DMS 273 treated with DMSO at 0.1 percent for 48 hours (cell line): ENCODE results near the gene CYP11A1.
A peak's percentile ranks its signal among the peaks of the same experiment; 100 is the strongest.

Experiments used
- DNase-seq: peaks from one replicate; lab custom pipeline; 2025; lab: John Stamatoyannopoulos, UW

Gene CYP11A1

DNA sequence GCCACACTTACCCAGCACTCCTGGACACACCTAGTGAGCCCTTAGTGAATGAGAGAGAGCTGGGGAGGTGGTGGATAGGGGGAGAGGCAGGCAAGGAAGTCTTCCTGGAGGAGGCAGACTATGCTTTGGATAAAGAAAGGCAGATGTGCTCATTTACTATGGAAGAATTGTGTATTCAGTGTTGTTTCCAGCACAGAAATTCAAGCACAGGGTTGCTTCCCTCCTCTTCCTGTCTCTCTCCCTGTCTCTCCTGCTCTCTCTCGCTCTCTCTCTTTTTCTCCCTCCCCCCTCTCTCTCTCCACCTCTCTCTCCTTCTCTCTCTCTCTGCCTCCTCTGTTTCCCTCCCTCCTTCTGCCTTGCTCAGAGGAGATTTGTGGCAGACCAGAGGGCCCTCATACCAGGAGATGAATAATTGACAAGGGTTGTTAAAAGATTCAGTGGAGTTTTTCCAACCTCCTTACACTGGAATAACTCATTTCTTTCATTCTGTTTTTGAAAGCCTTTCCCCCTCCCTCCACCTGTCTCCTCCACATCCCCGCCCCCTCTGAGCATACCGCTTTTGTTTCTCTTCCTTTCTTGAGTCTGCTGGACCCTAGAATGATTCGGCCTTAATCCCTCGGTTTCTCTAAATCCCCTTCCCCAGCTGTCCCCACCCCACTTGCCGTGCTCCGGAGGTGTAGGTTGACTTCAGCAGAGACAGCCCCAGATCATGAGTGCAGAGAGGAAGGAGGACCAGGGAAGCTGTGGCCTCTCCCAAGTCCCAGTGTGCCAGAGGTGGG is 65.7 kb downstream of the CYP11A1 start:
- no peak for DNase-seq

- DNase-seq = no peak
Measured at GRCh38 chr15:74300057-74300795, 67.2 kb downstream of the CYP11A1 start.

- DNase-seq = no peak
Measured at GRCh38 chr15:74297887-74298286, 69.6 kb downstream of the CYP11A1 start.

DNA sequence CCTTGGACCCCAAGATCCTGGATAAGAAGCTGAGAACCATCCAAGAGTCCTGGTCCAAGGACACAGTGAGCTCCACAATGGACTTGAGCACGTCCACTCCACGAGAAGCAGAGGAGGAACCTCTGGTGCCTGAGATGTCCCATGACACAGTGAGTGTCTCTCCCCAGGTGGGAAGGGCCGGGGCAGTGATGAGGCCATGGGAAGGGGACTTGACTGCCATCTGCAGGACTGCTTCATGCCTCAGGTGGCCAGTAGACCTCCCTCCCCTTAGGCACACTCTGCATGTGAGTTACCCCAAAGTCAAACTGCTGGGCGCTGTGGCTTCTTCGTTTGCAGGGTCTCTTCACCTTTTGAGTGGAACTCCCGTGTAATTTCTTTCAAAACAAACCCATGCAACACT is 71.6 kb downstream of the CYP11A1 start:
- no peak for DNase-seq

GRCh38 chr15:74294010-74294409 is 73.4 kb downstream of the CYP11A1 start:
- DNase-seq = peak; percentile 23

DNA sequence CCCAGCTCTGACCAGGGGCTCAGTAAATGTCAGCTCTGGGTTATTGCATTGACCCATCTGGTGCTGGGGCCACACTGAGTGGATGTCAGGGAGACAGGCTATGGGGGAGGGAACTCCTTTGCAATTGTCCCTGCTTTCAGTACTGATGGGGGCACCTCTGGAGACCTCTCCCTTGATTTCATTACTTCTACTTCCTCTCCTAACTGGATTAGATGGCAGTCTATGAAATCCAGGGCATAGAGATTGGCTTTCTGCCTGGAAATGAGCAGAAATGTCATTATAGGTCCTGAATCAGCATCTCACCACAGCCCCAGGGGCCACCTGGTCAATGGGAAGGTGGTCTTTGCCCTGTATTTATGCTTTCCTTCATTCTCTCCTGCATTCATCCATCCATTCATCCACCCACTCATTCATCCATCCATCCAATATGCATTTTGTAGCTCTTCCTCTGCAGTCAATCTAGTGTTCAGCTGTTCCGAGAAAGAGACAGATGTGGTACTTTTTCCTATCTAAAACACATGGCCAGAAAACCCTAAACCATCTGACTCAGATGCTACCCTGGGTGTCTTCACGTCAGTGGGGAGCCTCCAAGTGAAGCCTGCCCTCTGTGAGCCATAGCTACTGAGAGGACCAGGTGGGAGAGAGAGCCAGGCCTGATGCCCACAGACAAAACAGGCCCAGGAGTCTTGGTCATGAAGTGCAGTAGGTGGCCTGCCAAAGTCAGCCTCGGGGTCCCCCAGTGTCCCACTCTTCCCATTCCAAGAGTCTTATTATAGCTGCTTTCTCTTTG is 74.2 kb downstream of the CYP11A1 start:
- DNase-seq = no peak

GRCh38 chr15:74291101-74292071 is 76.1 kb downstream of the CYP11A1 start:
- peak; percentile 32 for DNase-seq

DNA sequence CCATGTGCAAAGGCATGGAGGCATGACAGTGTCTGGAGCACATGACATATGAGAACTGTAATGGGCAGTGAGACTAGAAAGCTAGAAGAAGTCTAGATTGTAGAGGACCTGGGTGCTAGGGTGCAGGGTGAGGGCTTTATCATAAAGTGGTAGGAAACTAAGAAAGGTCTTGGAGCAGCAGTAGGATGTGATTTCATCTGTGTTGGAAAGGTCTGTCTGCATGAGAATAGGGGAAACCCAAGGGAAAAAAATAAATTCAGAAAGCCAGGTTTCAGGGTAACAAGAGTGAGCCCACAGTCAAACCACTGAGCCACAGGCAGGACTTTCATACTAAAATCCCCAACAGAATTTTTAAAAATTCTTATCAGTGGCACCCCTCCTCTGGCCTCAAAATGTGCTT is 76.8 kb downstream of the CYP11A1 start:
- DNase-seq = no peak

- no peak for DNase-seq
Measured at GRCh38 chr15:74289671-74290070, 77.8 kb downstream of the CYP11A1 start.
